ENCODE data around the gene VWA5B1. TPM values are rescaled to one million over a fixed set of nuclear protein-coding genes. Genes with fewer than 3 reads are reported as not detected.

The VWA5B1 gene
- total and polyA plus RNA-seq, 4 experiments from 2014 or later: 0.11 to 0.17 TPM; not detected in 2

DNA sequence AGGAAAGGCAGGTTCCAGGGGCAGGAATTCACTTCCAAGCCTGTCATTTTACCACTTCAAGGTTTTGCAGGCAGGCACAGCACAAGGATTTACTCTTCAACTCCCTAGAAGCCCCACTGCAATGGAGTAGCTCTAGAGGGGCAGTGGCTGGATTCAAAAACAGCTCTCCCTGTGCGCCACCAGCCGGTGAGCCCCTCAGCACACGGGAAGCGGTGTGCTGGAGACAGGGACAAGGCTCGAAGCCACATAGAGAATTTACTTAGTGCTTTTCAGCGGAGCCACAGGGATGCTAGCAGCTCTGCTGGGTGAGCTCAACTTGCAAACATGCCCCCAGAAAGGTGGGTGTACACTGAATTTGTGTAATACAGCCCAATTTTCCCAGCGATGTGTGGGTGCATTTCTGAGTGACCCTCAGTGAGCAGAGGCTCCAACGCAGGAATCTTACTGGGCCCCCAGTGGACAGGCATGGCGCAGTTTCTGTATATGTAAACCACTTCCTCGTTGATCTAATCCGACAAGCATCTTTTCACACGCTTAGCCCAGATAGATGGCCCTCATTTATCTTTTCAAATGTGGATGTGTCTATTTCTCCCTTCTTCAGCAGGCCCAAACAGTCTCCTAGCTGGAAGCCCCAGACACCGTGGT is 10.9 kb downstream of the VWA5B1 start:
- Histone ChIP-seq H3K36me3 (ENCODE audit: insufficient read depth, low read length) (no peaks in the 10 kb centered on the region), H3K4me3 (ENCODE audit: low read length in 2 of 2) (no peak overlapping the region), H3K27me3 (ENCODE audit: insufficient read depth, low read length) (no peaks in the 10 kb centered on the region), H3K4me1 (ENCODE audit: insufficient read depth, low read length) (no peaks in the 10 kb centered on the region), H3K9me3 (ENCODE audit: control insufficient read depth in 1 of 2, low read length in 2 of 2) (no peaks in the 10 kb centered on the region), H3K27ac (ENCODE audit: low read depth, low read length) (no peak overlapping the region)
- no peak for DNase-seq
- ChIA-PET POLR2A (ENCODE audit: partially characterized antibody) (no interaction called here), CTCF (ENCODE audit: partially characterized antibody) (no interaction called here)
- Mint-ChIP-seq H3K4me3 (no peak overlapping the region), H3K36me3 (no peaks in the 10 kb centered on the region), H3K27me3 (no peaks in the 10 kb centered on the region), H3K27ac (no peak overlapping the region), H3K4me1 (peaks cover 0 to 1% (median 0%) of the 10 kb centered on the region in 4 donors), H3K9me3 (no peaks in the 10 kb centered on the region)
- intact Hi-C loops (cut with micrococcal nuclease): no loop called here

DNA sequence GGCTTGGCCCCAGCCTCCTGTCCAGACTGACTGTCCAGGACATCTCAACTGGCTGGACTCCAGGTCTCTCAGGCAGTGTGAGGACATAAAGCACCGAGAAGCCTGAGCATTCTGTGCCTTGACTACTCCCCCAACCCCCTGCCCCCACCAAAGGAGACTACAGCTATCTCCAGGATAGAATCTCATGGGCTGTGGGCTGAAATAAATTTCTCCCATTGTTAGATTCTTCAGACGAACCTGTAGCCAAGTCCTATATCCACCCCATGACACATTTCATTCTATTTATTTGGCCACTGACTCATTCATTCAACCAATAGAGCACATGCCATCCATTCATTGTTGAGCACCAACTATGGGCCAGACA is 11.4 kb downstream of the VWA5B1 start:
- H3K27ac Mint-ChIP-seq: peak overlapping the region in 1 of 7 donors; percentile 5
- H3K4me3 Mint-ChIP-seq: no peak overlapping the region
- Histone ChIP-seq H3K4me3 (ENCODE audit: low read length in 2 of 2) (no peak overlapping the region), H3K27ac (ENCODE audit: low read depth, low read length) (no peak overlapping the region), H3K4me1 (ENCODE audit: insufficient read depth, low read length) (no peaks in the 10 kb centered on the region), H3K9me3 (ENCODE audit: control insufficient read depth in 1 of 2, low read length in 2 of 2) (no peaks in the 10 kb centered on the region), H3K27me3 (ENCODE audit: insufficient read depth, low read length) (no peaks in the 10 kb centered on the region), H3K36me3 (ENCODE audit: insufficient read depth, low read length) (no peaks in the 10 kb centered on the region)
- no peaks in the 10 kb centered on the region for H3K27me3 Mint-ChIP-seq
- no peaks in the 10 kb centered on the region for H3K36me3 Mint-ChIP-seq
- intact Hi-C loops (cut with micrococcal nuclease): no loop called here
- ChIA-PET CTCF (ENCODE audit: partially characterized antibody) (no interaction called here), POLR2A (ENCODE audit: partially characterized antibody) (no interaction called here)
- H3K9me3 Mint-ChIP-seq: no peaks in the 10 kb centered on the region
- no peak for DNase-seq
- peaks cover 0 to 1% (median 0%) of the 10 kb centered on the region in 4 donors for H3K4me1 Mint-ChIP-seq

DNA sequence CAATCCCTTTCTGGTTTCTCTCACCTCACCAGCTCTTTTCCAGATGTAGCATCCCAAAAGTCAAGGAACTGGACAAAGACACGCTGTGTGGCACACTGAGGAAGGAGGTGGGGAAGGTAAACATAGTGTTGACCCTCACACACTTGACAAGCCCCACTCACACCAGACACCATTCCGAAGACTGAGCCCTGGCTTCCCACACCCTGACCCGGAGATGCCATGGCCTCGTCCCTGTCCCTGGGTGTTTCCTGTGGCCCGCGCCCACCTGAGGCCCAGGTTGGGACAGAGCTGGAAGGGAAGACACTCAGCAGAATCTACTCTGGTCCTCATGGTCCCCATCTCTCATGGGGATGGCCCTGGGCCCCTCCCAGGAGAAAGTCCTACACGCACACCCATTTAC is 16.4 kb downstream of the VWA5B1 start:
- no peak overlapping the region for H3K4me3 ChIP-seq (ENCODE audit: low read length in 2 of 2)
- peaks cover 0 to 5% of the 10 kb centered on the region in 2 donors for H3K36me3 Mint-ChIP-seq
- no peak overlapping the region for H3K4me3 Mint-ChIP-seq
- intact Hi-C loops (cut with micrococcal nuclease): no loop called here
- H3K27ac ChIP-seq (ENCODE audit: low read depth, low read length): no peak overlapping the region
- no peak for DNase-seq
- H3K27me3 ChIP-seq (ENCODE audit: insufficient read depth, low read length): no peaks in the 10 kb centered on the region
- H3K9me3 ChIP-seq (ENCODE audit: control insufficient read depth in 1 of 2, low read length in 2 of 2): no peaks in the 10 kb centered on the region
- no peaks in the 10 kb centered on the region for H3K9me3 Mint-ChIP-seq
- ChIA-PET CTCF (ENCODE audit: partially characterized antibody) (no interaction called here), POLR2A (ENCODE audit: partially characterized antibody) (no interaction called here)
- no peak overlapping the region for H3K27ac Mint-ChIP-seq
- H3K4me1 ChIP-seq (ENCODE audit: insufficient read depth, low read length): no peaks in the 10 kb centered on the region
- peaks cover 0 to 1% (median 0%) of the 10 kb centered on the region in 4 donors for H3K4me1 Mint-ChIP-seq
- no peaks in the 10 kb centered on the region for H3K36me3 ChIP-seq (ENCODE audit: insufficient read depth, low read length)
- no peaks in the 10 kb centered on the region for H3K27me3 Mint-ChIP-seq

DNA sequence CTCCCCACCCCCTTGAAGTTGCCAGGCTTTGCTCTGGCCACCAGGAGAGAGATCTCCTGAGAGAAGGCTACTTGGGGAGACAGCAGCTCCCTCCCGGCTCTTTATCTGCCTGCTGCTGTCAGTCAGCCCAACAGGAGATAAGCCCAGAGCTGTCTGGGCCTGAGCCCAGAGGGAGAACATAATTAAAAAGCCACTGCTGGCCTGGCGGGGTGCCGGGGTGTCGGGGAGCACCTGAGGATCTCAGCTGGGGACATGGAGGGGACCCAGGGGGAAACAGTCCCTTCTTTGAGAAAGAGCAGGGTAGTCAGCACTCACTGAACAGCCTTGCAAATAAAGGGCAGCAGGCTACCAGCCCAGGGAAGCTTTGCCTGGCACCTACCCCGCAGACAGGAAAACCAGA is 17.9 kb downstream of the VWA5B1 start:
- H3K27ac ChIP-seq (ENCODE audit: low read depth, low read length): no peak overlapping the region
- Mint-ChIP-seq H3K36me3 (peaks cover 1 to 7% of the 10 kb centered on the region in 2 donors), H3K27ac (no peak overlapping the region), H3K4me3 (no peak overlapping the region), H3K9me3 (no peaks in the 10 kb centered on the region), H3K27me3 (no peaks in the 10 kb centered on the region), H3K4me1 (peaks cover 0 to 1% (median 0%) of the 10 kb centered on the region in 4 donors)
- H3K4me1 ChIP-seq (ENCODE audit: insufficient read depth, low read length): no peaks in the 10 kb centered on the region
- intact Hi-C loops (cut with micrococcal nuclease): no loop called here
- no peak overlapping the region for H3K4me3 ChIP-seq (ENCODE audit: low read length in 2 of 2)
- no peaks in the 10 kb centered on the region for H3K27me3 ChIP-seq (ENCODE audit: insufficient read depth, low read length)
- H3K36me3 ChIP-seq (ENCODE audit: insufficient read depth, low read length): no peaks in the 10 kb centered on the region
- CTCF ChIA-PET (ENCODE audit: partially characterized antibody): no interaction called here
- no peak for DNase-seq
- POLR2A ChIA-PET (ENCODE audit: partially characterized antibody): no interaction called here
- no peaks in the 10 kb centered on the region for H3K9me3 ChIP-seq (ENCODE audit: control insufficient read depth in 1 of 2, low read length in 2 of 2)

DNA sequence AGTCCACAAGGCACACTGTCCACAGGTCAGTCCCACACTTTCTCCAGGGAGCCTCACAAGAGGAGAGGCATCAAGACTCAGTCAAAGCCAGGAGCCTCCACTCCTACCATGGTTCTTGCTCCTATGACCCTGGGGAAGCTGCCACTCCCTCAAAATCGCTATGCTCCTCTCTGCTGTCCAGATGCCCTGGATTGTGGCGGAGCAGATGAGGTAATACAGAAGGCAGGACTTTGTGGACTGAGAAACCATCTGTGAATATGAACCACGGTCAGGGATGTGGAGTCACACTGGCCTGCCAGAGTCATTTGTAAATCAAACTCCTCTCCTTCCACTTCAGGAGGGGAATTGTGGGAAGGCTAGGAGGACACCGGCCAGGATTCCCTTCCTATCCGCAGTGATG is 20.6 kb downstream of the VWA5B1 start:
- Mint-ChIP-seq H3K36me3 (peaks cover 7 to 18% of the 10 kb centered on the region in 2 donors), H3K27ac (no peak overlapping the region), H3K4me3 (no peak overlapping the region), H3K9me3 (no peaks in the 10 kb centered on the region), H3K4me1 (peaks cover 0 to 3% (median 0%) of the 10 kb centered on the region in 4 donors), H3K27me3 (no peaks in the 10 kb centered on the region)
- H3K4me1 ChIP-seq (ENCODE audit: insufficient read depth, low read length): no peaks in the 10 kb centered on the region
- intact Hi-C loops (cut with micrococcal nuclease): no loop called here
- DNase-seq: no peak
- H3K27ac ChIP-seq (ENCODE audit: low read depth, low read length): no peak overlapping the region
- H3K4me3 ChIP-seq (ENCODE audit: low read length in 2 of 2): no peak overlapping the region
- no peaks in the 10 kb centered on the region for H3K36me3 ChIP-seq (ENCODE audit: insufficient read depth, low read length)
- no peaks in the 10 kb centered on the region for H3K9me3 ChIP-seq (ENCODE audit: control insufficient read depth in 1 of 2, low read length in 2 of 2)
- ChIA-PET CTCF (ENCODE audit: partially characterized antibody) (no interaction called here), POLR2A (ENCODE audit: partially characterized antibody) (no interaction called here)
- no peaks in the 10 kb centered on the region for H3K27me3 ChIP-seq (ENCODE audit: insufficient read depth, low read length)

DNA sequence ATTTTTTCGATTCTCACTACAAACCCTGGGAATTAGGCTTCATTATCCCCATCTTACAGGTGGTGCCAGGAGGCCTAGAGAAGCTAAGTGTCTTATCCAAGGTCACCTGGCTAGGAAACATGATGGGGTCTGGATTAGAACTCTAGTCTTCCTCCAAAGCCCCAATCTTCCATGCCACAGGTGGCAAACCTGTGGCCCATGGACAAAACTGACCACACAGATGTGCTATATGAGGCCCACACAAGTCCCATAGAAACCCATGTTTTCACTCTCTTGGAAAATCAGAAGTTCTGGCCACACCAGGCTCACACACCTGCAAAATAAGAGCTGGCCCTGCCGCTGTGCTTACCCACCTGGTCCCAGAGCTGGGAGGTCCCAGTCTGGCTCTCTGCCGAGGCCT is 21.6 kb downstream of the VWA5B1 start:
- peaks cover 0 to 3% (median 0%) of the 10 kb centered on the region in 4 donors for H3K4me1 Mint-ChIP-seq
- POLR2A ChIA-PET (ENCODE audit: partially characterized antibody): no interaction called here
- intact Hi-C loops (cut with micrococcal nuclease): no loop called here
- Histone ChIP-seq H3K27me3 (ENCODE audit: insufficient read depth, low read length) (no peaks in the 10 kb centered on the region), H3K27ac (ENCODE audit: low read depth, low read length) (no peak overlapping the region), H3K4me3 (ENCODE audit: low read length in 2 of 2) (no peak overlapping the region), H3K36me3 (ENCODE audit: insufficient read depth, low read length) (no peaks in the 10 kb centered on the region), H3K9me3 (ENCODE audit: control insufficient read depth in 1 of 2, low read length in 2 of 2) (no peaks in the 10 kb centered on the region), H3K4me1 (ENCODE audit: insufficient read depth, low read length) (no peaks in the 10 kb centered on the region)
- no peak for DNase-seq
- H3K4me3 Mint-ChIP-seq: no peak overlapping the region
- no peaks in the 10 kb centered on the region for H3K27me3 Mint-ChIP-seq
- H3K36me3 Mint-ChIP-seq: peaks cover 10 to 23% of the 10 kb centered on the region in 2 donors
- CTCF ChIA-PET (ENCODE audit: partially characterized antibody): no interaction called here
- no peaks in the 10 kb centered on the region for H3K9me3 Mint-ChIP-seq
- H3K27ac Mint-ChIP-seq: no peak overlapping the region

DNA sequence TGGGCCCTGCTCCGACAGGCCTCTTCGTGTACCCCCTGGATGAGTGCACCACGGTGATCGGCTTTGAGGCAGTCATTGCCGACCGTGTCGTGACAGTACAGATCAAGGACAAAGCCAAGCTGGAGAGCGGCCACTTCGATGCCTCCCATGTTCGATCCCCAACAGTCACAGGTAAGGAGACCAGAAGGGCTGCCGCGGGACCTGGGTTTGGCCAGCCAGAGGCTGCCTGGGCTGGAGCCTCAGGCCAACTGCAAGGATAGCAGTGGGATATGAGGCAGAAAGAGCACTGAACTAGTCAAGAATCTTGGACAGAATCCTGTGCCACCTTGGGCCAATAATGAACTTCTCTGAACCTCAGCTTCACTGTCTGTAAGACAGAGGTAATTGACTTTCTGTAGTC is 22.1 kb downstream of the VWA5B1 start:
- H3K27ac Mint-ChIP-seq: no peak overlapping the region
- no peaks in the 10 kb centered on the region for H3K27me3 Mint-ChIP-seq
- no peak overlapping the region for H3K27ac ChIP-seq (ENCODE audit: low read depth, low read length)
- no peak for DNase-seq
- peaks cover 10 to 23% of the 10 kb centered on the region in 2 donors for H3K36me3 Mint-ChIP-seq
- H3K9me3 Mint-ChIP-seq: no peaks in the 10 kb centered on the region
- no peaks in the 10 kb centered on the region for H3K4me1 ChIP-seq (ENCODE audit: insufficient read depth, low read length)
- no peaks in the 10 kb centered on the region for H3K36me3 ChIP-seq (ENCODE audit: insufficient read depth, low read length)
- peaks cover 0 to 3% (median 0%) of the 10 kb centered on the region in 4 donors for H3K4me1 Mint-ChIP-seq
- no peaks in the 10 kb centered on the region for H3K9me3 ChIP-seq (ENCODE audit: control insufficient read depth in 1 of 2, low read length in 2 of 2)
- H3K4me3 Mint-ChIP-seq: no peak overlapping the region
- intact Hi-C loops (cut with micrococcal nuclease): no loop called here
- CTCF ChIA-PET (ENCODE audit: partially characterized antibody): no interaction called here
- no peaks in the 10 kb centered on the region for H3K27me3 ChIP-seq (ENCODE audit: insufficient read depth, low read length)
- H3K4me3 ChIP-seq (ENCODE audit: low read length in 2 of 2): no peak overlapping the region
- POLR2A ChIA-PET (ENCODE audit: partially characterized antibody): no interaction called here

DNA sequence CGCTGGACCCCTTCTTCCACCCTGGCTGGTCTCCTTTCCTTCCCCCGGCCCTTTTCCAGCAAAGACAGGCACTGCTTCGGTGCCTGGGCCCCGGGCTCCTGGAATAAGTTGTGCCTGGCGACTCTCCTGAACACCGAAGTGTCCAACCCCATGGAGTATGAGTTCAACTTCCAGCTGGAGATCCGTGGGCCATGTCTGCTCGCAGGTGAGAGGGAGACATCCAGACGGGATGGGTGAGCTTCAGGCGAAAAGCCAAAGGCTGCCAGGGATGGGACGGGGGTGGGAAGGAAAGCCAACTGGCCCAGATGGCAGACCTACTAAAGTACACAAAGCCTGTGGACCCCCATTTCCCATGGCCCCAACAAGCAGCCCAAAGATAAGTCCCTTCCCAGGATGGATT is 26.8 kb downstream of the VWA5B1 start:
- Mint-ChIP-seq H3K4me3 (no peak overlapping the region), H3K4me1 (peaks cover 16 to 24% (median 20%) of the 10 kb centered on the region in 4 donors), H3K27me3 (no peaks in the 10 kb centered on the region), H3K36me3 (peaks cover 10 to 18% of the 10 kb centered on the region in 2 donors), H3K27ac (no peak overlapping the region), H3K9me3 (no peaks in the 10 kb centered on the region)
- ChIA-PET POLR2A (ENCODE audit: partially characterized antibody) (no interaction called here), CTCF (ENCODE audit: partially characterized antibody) (no interaction called here)
- H3K4me3 ChIP-seq (ENCODE audit: low read length in 2 of 2): no peak overlapping the region
- H3K9me3 ChIP-seq (ENCODE audit: control insufficient read depth in 1 of 2, low read length in 2 of 2): no peaks in the 10 kb centered on the region
- no peak overlapping the region for H3K27ac ChIP-seq (ENCODE audit: low read depth, low read length)
- H3K27me3 ChIP-seq (ENCODE audit: insufficient read depth, low read length): no peaks in the 10 kb centered on the region
- no peaks in the 10 kb centered on the region for H3K36me3 ChIP-seq (ENCODE audit: insufficient read depth, low read length)
- peaks cover 23% of the 10 kb centered on the region for H3K4me1 ChIP-seq (ENCODE audit: insufficient read depth, low read length)
- intact Hi-C loops (cut with micrococcal nuclease): no loop called here
- no peak for DNase-seq

Measured in CD4-positive, alpha-beta memory T cell (primary cell).